Thymus (tissue), 11 donors: ENCODE measurements around the gene OCA2. TPM values are rescaled to one million over a fixed set of nuclear protein-coding genes. Genes with fewer than 3 reads are reported as not detected.
"Not testable (repeated sequence)": the region's sequence is repeated elsewhere in the genome, so short reads cannot be mapped to it uniquely, and the experiment has no call there.

Experiments used
- DNase-seq, 9 donors: peaks; one replicate each; pipeline ENCODE4 v3.0.0-alpha.2; 2013; ENCODE audit warnings: low spot score in 9 of 9, low read depth in 6 of 9, missing footprints in 1 of 9
- H3K27ac ChIP-seq, 2 donors: one replicate each; pipeline ENCODE4 v1.5.1; 2013; ENCODE audit warnings: control low read depth in 1 of 2, low read depth in 1 of 2, low read length in 1 of 2, mild to moderate bottlenecking in 1 of 2, moderate library complexity in 1 of 2
- H3K27me3 ChIP-seq, 2 donors: one replicate each; pipeline ENCODE4 v1.5.1; 2013; ENCODE audit warnings: low read length in 1 of 2; ENCODE audit not compliant: control insufficient read depth in 2 of 2, insufficient read depth in 1 of 2
- H3K36me3 ChIP-seq, 2 donors: one replicate each; pipeline ENCODE4 v1.5.1; 2013; ENCODE audit warnings: low read length in 1 of 2, mild to moderate bottlenecking in 1 of 2, moderate library complexity in 1 of 2; ENCODE audit not compliant: control insufficient read depth in 2 of 2, insufficient read depth in 2 of 2
- H3K4me1 ChIP-seq, 2 donors: one replicate each; pipeline ENCODE4 v1.5.1; 2013; ENCODE audit warnings: low read length in 2 of 2; ENCODE audit not compliant: control insufficient read depth in 2 of 2, insufficient read depth in 2 of 2
- H3K4me3 ChIP-seq, 2 donors: one replicate each; pipeline ENCODE4 v1.5.1; 2013; ENCODE audit warnings: low read length in 2 of 2, control low read depth in 1 of 2, mild to moderate bottlenecking in 1 of 2
- H3K9me3 ChIP-seq, 2 donors: one replicate each; pipeline ENCODE4 v1.5.1; 2013; ENCODE audit warnings: low read length in 1 of 2, mild to moderate bottlenecking in 1 of 2; ENCODE audit not compliant: control insufficient read depth in 2 of 2, insufficient read depth in 1 of 2
- WGBS: extraction: QIAGEN DNeasy Blood & Tissue Kit; methylation state at CpG from one replicate; pipeline ENCODE4 v1.1.7; 2013; 5-methylcytosine and 5-hydroxymethylcytosine counted together
- polyA plus RNA-seq: library from polyadenylated mRNA; stranded (reverse); fragments of 200-250 nt; gene quantifications from one replicate; pipeline ENCODE4 v1.2.3, GENCODE V29; 2013
- total RNA-seq: library from RNA; stranded (reverse); fragments of 120-200 nt; gene quantifications from one replicate; pipeline ENCODE4 v1.2.4, GENCODE V29; 2013
- donor health status: healthy.

OCA2 gene
- total and polyA plus RNA-seq, 2 donors, result 0.99 to 1.2 TPM

GRCh38 chr15:28018291-28019044 lies 80.6 kb downstream of the OCA2 start:
- Histone ChIP-seq H3K9me3 (no peaks in the 10 kb centered on the region), H3K27ac (no peak overlapping the region), H3K4me3 (no peak overlapping the region), H3K36me3 (no peaks in the 10 kb centered on the region), H3K27me3 (no peaks in the 10 kb centered on the region), H3K4me1 (no peaks in the 10 kb centered on the region)
- no peak for DNase-seq
- 94% methylated on average over 26 of the region's 26 CpGs for WGBS

DNA sequence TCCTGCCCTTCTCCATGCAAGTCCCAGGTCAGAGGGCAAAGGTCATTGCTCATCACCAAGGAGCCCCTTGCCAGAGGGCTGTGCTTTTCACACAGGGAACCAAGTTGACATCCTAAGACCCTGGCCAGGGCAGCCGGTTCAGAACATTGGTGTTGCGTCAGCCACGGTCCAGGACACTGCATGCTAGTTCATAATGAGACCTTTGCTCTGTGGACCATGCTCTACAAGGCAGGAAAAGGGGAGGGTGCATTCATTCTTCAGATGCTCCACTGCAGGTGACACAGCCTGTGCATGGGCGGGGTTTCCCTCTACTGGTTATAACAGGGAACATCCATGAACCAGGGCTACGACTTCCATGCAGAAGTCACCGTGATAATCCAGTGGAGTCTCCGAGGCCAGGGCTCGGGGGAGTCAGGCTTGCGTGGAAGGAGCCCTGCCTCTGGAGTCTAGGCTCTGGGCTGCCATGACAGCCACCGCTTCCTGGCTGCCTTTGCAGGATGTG lies 81.6 kb downstream of the OCA2 start:
- Histone ChIP-seq H3K36me3 (no peaks in the 10 kb centered on the region), H3K27me3 (no peaks in the 10 kb centered on the region), H3K4me3 (no peak overlapping the region), H3K27ac (no peak overlapping the region), H3K9me3 (no peaks in the 10 kb centered on the region), H3K4me1 (no peaks in the 10 kb centered on the region)
- no peak for DNase-seq
- WGBS, result 91% methylated on average over 10 of the region's 10 CpGs

GRCh38 chr15:28015855-28016254 lies 83.3 kb downstream of the OCA2 start:
- Histone ChIP-seq H3K27me3 (no peaks in the 10 kb centered on the region), H3K27ac (no peak overlapping the region), H3K36me3 (no peaks in the 10 kb centered on the region), H3K4me3 (no peak overlapping the region), H3K4me1 (no peaks in the 10 kb centered on the region), H3K9me3 (no peaks in the 10 kb centered on the region)
- DNase-seq, result no peak
- 93% methylated on average over 10 of the region's 10 CpGs for WGBS

- H3K36me3 ChIP-seq, result no peaks in the 10 kb centered on the region
- H3K9me3 ChIP-seq, result no peaks in the 10 kb centered on the region
- 96% methylated on average over 23 of the region's 23 CpGs for WGBS
- DNase-seq, result no peak
- H3K4me3 ChIP-seq, result no peak overlapping the region
- no peak overlapping the region for H3K27ac ChIP-seq
- H3K4me1 ChIP-seq, result no peaks in the 10 kb centered on the region
- H3K27me3 ChIP-seq, result no peaks in the 10 kb centered on the region
Observed at GRCh38 chr15:28014623-28015200, 84.4 kb downstream of the OCA2 start.

- Histone ChIP-seq H3K27me3 (no peaks in the 10 kb centered on the region), H3K4me1 (no peaks in the 10 kb centered on the region), H3K4me3 (no peak overlapping the region), H3K36me3 (no peaks in the 10 kb centered on the region), H3K27ac (no peak overlapping the region), H3K9me3 (no peaks in the 10 kb centered on the region)
- no peak for DNase-seq
- WGBS, result 96% methylated on average over 9 of the region's 9 CpGs
Observed at GRCh38 chr15:28013976-28014375, 85.1 kb downstream of the OCA2 start.

DNA sequence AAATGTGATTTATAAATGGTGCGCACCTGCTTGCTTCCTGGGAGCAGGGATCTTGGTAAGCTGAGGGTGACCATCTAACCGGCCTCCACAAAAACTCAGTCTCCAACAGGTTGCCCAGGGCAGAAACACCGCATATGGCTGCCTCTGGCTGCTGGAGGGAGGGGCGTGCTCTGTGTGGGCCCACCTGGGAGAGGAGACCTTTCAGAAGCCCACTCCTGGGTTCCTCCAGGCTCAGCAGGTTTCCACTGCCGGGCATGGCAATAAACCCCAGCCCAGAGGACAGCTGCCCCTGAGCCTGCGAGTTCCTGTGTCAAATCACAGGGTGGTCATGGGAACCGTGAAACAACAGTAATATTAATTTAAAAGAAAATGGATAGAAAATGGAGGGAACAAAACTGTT lies 85.6 kb downstream of the OCA2 start:
- no peaks in the 10 kb centered on the region for H3K9me3 ChIP-seq
- no peaks in the 10 kb centered on the region for H3K36me3 ChIP-seq
- 92% methylated on average over 7 of the region's 7 CpGs for WGBS
- H3K27ac ChIP-seq, result no peak overlapping the region
- H3K4me1 ChIP-seq, result no peaks in the 10 kb centered on the region
- no peak for DNase-seq
- H3K27me3 ChIP-seq, result no peaks in the 10 kb centered on the region
- no peak overlapping the region for H3K4me3 ChIP-seq

DNA sequence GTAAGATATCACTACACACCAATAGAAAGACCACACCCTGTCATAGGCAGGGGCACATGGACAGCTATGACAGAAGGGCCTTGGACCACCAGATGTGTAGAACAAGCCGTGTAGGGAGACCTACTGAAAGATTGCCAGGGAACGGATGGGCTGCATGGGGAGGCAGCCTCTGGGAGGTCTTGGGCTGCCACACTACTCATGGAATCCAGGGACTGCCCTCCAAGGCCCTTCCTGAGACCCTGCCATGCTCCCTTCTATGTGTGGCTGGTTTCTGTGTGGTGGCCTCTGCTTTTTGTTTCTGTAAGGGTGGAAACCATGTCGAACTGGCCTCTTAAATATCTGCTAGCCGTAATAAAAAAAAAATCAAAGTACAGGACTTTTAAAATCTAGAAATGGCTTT lies 86.9 kb downstream of the OCA2 start:
- WGBS, result 96% methylated on average over 4 of the region's 4 CpGs

GRCh38 chr15:28008175-28008574 lies 90.9 kb downstream of the OCA2 start:
- DNase-seq, H3K27me3 ChIP-seq: not testable (repeated sequence)
- WGBS, result 91% methylated on average over 2 of the region's 2 CpGs

More for the DNA sequence above, 86.9 kb downstream of the OCA2 start:
- Histone ChIP-seq H3K9me3 (no peaks in the 10 kb centered on the region), H3K4me3 (no peak overlapping the region), H3K27me3 (no peaks in the 10 kb centered on the region), H3K4me1 (no peaks in the 10 kb centered on the region), H3K27ac (no peak overlapping the region), H3K36me3 (no peaks in the 10 kb centered on the region)
- no peak for DNase-seq

GRCh38 chr15:28006116-28006905 lies 92.8 kb downstream of the OCA2 start:
- no peaks in the 10 kb centered on the region for H3K36me3 ChIP-seq
- no peak for DNase-seq
- no peaks in the 10 kb centered on the region for H3K27me3 ChIP-seq
- H3K4me3 ChIP-seq, result no peak overlapping the region
- 93% methylated on average over 9 of the region's 9 CpGs for WGBS
- H3K9me3 ChIP-seq, result no peaks in the 10 kb centered on the region
- no peak overlapping the region for H3K27ac ChIP-seq
- H3K4me1 ChIP-seq, result no peaks in the 10 kb centered on the region

More at GRCh38 chr15:28008175-28008574, 90.9 kb downstream of the OCA2 start:
- H3K36me3 ChIP-seq, H3K4me1 ChIP-seq, H3K27ac ChIP-seq, H3K4me3 ChIP-seq, H3K9me3 ChIP-seq: not testable (repeated sequence)
